GM18868 (cell line): ENCODE data around the gene RTTN.
A peak's percentile ranks its signal among the peaks of the same experiment; 100 is the strongest.
"Not testable (repeated sequence)": the region's sequence is repeated elsewhere in the genome, so short reads cannot be mapped to it uniquely, and the experiment has no call there.

Source experiments
- ATAC-seq: cut with Tn5 transposase; IDR thresholded peaks from one replicate; pipeline ENCODE4 v1.9.1; 2021; ENCODE audit warnings: mild to moderate bottlenecking, moderate library complexity; ENCODE audit not compliant: unreplicated experiment

The RTTN gene

DNA sequence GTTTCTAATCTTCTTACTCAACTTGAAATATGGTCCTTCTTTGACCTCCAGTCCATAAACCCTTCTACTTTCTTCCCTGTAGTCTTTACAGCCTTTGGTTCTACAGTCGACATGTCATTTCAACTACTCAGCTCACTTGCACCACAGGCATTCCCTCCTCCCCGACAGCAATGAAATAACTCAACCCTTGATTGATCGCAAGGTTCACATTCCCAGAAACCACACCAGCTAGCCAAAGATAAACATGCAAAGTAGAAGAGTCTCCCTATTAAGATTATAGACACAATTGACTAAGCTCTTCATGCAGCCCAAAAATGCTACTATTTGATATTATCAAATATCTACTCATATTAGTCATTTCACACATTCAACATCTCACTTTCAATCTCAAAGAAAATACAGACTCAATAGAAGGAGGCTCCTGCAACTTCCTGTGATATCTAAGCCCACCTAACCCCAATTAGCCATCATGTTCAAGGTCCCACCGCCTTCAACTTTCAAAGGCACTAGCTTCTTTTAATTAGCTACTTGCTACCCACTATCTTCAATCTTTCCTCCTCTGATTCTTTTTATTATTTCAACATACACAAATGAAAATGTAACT is 50.8 kb downstream of the RTTN start:
- ATAC-seq: no peak

DNA sequence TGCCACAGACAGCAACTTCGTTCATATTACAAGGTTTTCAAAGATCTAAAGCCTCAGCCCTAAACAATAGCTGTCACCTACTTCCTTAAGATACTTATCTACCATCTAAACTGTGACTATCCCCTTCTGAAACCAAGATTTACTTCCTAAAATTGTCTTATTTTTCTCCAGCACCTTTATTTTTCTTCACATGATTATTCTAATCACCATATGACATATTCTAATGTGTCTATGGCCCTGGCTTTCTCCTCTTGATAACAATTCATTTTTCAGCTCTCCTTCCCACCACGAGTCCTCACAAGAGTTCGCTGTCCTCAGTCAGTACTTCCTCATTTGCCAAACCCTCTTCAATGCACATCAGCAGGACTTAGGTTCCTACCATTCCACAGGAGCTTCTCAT is 53.9 kb downstream of the RTTN start:
- ATAC-seq: peak; percentile 73

DNA sequence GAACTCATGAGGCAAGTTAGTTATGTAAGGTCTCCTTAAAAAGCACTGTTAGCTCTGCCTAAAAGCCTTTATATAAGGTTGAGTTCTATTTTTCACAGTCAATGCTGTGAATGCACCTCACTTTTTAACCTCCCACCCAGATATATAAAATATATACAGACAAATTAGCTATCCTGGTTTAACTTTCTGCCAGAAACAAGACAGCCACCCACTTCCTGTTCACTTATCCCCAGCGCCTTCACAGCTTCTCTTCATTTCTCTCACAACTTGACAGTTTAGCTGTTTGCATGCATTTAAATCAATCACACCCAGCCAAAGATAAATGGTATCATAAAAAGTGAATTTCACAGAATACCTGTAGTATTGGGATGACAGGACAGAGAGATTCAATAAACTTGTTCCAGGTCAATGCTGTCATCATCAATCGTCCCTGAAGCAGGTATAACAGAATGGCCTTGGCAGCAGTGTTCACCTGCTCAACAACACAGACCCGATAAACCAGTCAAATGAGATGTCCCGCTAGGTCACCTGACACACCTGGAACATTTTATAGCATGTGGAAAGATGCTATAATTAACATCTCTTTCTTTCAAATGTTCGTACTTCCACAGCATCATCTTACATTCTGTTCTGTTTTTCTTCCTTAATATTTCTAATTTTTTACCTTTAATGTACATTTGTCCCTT is 55.7 kb downstream of the RTTN start:
- no peak for ATAC-seq

DNA sequence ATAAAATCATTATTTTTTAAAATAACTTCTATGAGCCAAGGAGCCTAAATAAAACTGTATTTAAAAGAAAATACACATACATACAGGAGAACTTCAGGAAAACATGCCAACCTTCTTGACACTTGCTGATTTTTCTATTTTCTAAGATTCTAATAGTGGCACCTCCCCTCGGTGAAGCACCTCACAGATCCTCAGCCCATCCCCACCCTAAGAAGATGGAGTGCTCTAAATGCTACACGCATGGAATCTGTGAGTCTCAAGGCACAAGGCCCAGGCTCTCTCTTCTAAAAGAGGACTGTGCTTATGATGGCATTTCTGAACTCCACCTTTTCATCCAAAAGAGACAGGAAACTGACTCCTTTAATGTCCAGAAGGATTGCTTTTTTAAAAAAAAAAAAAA is 56.3 kb downstream of the RTTN start:
- ATAC-seq: no peak

DNA sequence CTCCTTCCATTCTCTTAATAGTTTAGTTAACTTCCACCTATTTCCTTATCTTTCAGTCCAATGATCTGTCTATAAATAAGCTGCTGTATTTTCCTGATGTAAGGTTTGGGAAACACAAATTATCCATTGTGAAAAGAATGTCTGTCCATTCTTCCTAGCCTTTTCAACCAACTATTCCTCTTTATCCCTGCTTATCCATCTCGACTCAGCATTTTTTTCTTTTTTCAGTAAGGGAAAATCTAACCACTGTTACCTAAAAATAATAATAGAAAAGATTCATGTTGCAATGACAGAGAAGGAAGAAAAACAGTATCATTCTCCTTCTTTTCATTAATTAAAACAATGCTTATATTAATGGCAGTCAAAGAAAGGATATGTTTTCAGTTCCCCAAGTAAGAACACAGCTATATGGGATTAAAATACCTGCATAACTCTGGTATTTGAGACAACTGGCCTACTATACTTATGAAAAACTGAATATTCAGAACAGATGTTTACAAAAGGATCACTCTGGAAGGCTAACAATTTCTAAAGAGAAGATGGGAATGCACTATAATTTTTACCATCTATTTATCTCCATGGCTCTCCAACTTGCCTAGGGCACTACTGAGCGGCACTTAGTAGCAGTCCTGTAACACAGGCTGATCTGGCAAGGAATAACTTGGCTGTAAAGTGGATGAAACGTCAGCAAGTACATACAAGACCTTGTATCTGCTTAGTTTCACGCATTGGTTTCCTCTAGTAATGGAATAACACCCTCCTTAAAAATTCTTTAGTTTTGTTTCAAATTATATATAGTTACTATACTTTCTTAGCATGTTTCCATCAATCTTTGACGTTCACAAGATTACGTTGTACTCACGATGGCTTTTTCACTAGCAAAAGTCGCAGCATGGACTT is 57.2 kb downstream of the RTTN start:
- ATAC-seq: no peak

DNA sequence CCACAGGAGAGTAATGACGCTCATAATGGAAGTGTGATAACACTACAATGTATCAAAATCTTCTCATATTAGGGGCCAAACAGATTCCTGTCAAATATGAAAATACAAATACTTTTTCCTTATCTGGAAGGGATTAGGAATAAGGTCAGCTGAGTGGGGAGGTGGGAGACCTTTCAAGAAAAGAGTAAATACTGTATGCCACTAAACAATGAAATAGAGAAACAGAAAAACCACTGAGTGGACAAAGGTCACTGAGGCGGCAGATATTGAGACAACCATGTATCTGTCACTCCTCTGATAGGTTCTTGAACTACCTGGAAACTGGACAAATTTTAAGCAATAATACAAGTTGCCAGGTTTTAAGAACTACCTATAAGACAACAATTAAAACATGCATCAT is 59.3 kb downstream of the RTTN start:
- no peak for ATAC-seq

GRCh38 chr18:70142001-70142400 is 63.5 kb downstream of the RTTN start:
- no peak for ATAC-seq

DNA sequence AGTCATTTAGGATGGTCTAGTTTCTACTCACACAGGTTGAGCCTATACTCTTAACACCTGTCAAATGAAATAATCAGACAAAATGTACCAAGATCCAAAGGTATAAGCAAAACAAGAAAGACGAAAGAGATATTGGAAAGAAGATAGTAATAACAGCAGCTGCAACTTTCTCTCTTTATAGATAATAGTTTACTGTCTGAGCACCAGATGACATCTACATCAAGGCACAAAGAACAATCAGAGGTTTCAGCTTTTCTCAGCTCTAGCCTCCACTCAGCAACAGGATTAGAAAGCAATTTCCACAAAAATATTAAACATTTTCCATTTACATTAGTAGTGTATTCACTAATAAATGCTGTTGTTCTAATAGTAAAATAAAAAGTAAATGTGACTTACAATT is 66.3 kb downstream of the RTTN start:
- no peak for ATAC-seq

- ATAC-seq: peak; percentile 61
These were observed 69.9 kb downstream of the RTTN start for GRCh38 chr18:70135604-70136003.

DNA sequence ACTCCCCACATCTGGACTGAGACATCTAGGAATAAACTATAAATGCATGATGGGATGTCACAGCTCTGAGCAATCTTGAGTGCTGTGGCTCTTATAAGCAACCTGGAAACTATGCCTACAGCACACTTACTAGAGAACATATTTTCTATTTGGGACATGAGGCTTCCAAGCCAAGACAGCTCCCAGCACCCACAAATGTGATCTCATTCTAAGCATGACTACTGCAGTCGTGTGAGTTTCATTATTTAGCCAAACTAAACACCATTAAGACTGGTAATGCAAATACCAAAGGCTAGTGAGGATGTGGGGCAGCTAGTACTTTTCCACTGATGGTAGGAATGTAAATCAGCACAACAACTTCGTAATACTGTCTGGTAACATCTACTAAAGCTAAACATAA is 72.5 kb downstream of the RTTN start:
- ATAC-seq: no peak

DNA sequence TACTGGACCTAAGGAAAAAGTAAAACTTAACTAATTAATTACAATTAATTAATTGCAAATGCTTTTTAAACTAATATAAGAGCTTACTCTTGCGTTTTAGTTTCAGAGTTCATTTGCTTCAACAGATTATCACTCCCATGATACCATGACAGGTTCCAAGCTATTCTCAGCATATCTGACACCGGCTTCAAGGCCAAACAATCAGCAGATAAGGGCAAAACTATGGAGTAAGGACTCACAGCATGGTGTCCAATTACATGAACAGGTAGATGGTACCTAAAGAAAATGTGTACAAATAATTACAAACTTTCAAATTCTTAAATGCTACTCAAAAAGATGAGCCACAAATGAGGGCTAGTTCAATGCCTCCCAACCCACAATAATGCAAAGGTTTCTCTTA is 77.2 kb downstream of the RTTN start:
- ATAC-seq: no peak

GRCh38 chr18:70127359-70127758 is 78.1 kb downstream of the RTTN start:
- no peak for ATAC-seq

- ATAC-seq: no peak
These were observed 78.7 kb downstream of the RTTN start for GRCh38 chr18:70126832-70127231.

DNA sequence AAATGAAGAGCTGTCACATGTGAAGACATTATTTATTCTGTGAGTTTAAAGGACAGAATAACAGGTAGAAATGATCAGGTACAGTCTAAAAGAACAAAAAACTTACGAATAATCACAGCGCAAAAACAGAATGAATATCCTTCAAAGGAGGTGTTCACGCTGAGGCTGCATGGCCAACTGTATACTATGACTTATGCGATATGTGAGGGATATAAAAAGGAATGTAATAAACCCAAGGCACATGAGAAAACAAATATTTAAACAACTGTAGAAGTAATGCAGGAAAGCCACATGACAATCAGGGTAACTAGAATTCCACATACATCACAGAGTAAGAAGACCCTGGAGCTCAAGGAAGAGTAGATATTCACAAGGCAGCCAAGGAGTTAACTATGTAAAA is 81.3 kb downstream of the RTTN start:
- ATAC-seq: no peak

DNA sequence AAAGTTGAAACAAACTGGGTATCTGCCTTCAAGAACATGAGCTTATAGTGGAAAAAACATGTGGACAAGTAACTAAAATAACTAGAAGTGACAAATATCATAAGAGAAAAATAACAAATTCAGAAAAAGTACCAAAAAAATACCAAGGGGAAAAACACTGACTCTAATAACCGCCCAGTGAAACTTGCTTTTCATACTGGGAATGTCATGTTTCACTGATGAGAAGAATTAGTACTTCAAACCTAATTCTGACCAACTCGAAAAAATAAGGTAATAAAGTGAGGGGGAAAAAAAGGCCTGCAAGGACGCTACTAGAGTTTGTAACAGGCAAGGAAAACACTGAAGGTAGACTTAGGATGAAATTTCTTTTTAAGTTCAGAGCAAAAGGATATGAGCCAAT is 83.6 kb downstream of the RTTN start:
- peak; percentile 80 for ATAC-seq

DNA sequence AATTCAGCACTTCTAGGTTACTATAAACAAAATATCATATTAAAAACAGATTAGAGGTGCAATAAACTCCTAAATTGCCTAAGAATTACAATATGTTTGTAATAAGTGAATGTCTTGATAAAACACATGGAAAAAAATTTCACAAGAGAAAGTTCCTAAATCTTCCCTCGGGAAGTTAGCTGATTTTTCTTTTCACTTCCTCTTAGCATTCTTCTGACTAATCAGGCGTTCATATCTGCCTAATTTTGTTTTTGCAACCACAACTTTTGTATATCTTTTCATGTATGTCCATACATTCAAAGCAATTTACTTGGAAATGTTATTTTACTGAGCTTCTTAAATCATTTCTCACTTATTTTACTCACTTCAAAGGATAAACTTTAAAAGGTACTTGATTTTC is 88.5 kb downstream of the RTTN start:
- ATAC-seq: no peak

- ATAC-seq: no peak
These were observed 92.0 kb downstream of the RTTN start for GRCh38 chr18:70113511-70113910.

- no peak for ATAC-seq
These were observed 94.8 kb downstream of the RTTN start for GRCh38 chr18:70110678-70111077.

DNA sequence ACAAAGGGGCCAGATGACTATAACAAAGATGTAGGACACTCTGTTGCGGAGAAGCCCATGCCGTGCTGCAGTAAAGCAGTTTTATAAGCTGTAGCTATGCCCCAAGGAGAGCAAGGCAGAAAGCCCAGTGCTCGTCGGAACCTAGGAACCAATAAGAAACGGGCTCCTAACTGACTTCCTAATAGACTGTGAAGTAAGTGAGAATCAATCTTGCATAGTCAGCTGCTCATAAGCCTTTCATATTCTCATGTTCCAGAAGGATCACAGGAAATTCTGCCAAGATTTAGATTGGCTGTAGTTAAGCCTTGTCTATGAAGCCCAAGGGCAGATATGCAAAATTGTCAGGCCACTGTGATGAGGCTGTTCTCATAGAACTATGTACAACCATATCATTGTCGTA is 98.4 kb downstream of the RTTN start:
- ATAC-seq: no peak

- not testable (repeated sequence) for ATAC-seq
These were observed 102.6 kb downstream of the RTTN start for GRCh38 chr18:70102854-70103253.

DNA sequence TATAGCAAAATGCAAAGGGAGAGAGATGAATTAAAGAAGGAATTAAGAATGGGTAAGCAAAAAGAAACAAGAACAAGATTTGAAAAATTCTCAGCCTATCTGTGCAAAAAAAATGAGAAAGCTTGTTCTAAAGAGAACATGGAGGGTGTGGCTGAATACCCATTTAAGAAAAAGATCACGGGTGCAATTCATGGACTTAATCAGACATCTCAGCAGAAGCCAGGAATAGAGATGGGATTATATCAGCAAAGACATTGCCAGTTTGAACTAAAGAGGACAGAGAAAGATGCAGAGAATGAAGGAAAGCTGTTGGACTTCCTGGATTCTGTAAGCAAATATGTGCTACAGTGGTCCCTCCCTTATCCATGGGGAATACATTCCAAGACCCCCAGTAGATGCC is 115.6 kb downstream of the RTTN start:
- no peak for ATAC-seq

- ATAC-seq: no peak
These were observed 119.4 kb downstream of the RTTN start for GRCh38 chr18:70086085-70086484.
